A673 (cell line): ENCODE results near the gene HSP90AB1. TPM values are rescaled to one million over a fixed set of nuclear protein-coding genes. Genes with fewer than 3 reads are reported as not detected.

ENCODE experiments used
- BruUV-seq: library from RNA; stranded (reverse); fragments of 400-500 nt; replicated peaks from 2 replicates; lab custom pipeline; 2021; lab: Mats Ljungman, UMichigan
- CTCF ChIA-PET: fragments of 300-600 bp; sonication (Branson Sonifier 250); formaldehyde crosslinking; loops from one replicate; lab custom pipeline; 2022; ENCODE audit warnings: antibody characterized with exemption; lab: Charles Lee
- POLR2A ChIA-PET: fragments of 300-600 bp; sonication (Branson Sonifier 250); formaldehyde crosslinking; loops from one replicate; lab custom pipeline; 2022; ENCODE audit warnings: antibody characterized with exemption; ENCODE audit not compliant: low non-redundant PET; lab: Charles Lee
- DNase-seq: peaks from one replicate; pipeline ENCODE4 v3.0.0-alpha.2; 2015; ENCODE audit warnings: low spot score
- H3K27ac ChIP-seq: fragments of 200-600 bp; sonication (generic); 2 replicates; pipeline ENCODE4 v1.5.1; 2016; ENCODE audit warnings: mixed run types, low read depth, mild to moderate bottlenecking, mixed read lengths, antibody characterized with exemption, low read length; ENCODE audit not compliant: poor library complexity, severe bottlenecking
- H3K27me3 ChIP-seq: fragments of 200-600 bp; sonication (generic); replicated peaks from 2 replicates; pipeline ENCODE4 v1.6.1; 2017; ENCODE audit warnings: mixed run types, low read depth, mild to moderate bottlenecking, mixed read lengths, antibody characterized with exemption, low read length; ENCODE audit not compliant: insufficient read depth, poor library complexity
- H3K36me3 ChIP-seq: fragments of 200-600 bp; sonication (generic); 2 replicates; pipeline ENCODE4 v1.6.1; 2016; ENCODE audit warnings: mixed run types, mild to moderate bottlenecking, mixed read lengths, antibody characterized with exemption, low read length; ENCODE audit not compliant: insufficient read depth, poor library complexity, severe bottlenecking
- H3K4me1 ChIP-seq: fragments of 200-600 bp; sonication (generic); 2 replicates; pipeline ENCODE4 v1.6.1; 2017; ENCODE audit warnings: mixed run types, mild to moderate bottlenecking, mixed read lengths, antibody characterized with exemption, low read length; ENCODE audit not compliant: insufficient read depth, poor library complexity, severe bottlenecking
- H3K4me3 ChIP-seq: fragments of 200-600 bp; sonication (generic); 2 replicates; pipeline ENCODE4 v1.5.1; 2016; ENCODE audit warnings: low read depth, mixed run types, mild to moderate bottlenecking, mixed read lengths, low read length; ENCODE audit not compliant: poor library complexity, severe bottlenecking
- H3K9me3 ChIP-seq: fragments of 200-600 bp; sonication (generic); 2 replicates; pipeline ENCODE4 v1.6.1; 2016; ENCODE audit warnings: mixed run types, low read depth, mild to moderate bottlenecking, mixed read lengths, antibody characterized with exemption, low read length; ENCODE audit not compliant: poor library complexity, severe bottlenecking
- CTCF ChIP-seq: fragments of 300-800, 200-600 bp; sonication (generic); conservative IDR thresholded peaks from 2 replicates; pipeline ENCODE4 v1.5.1; 2017; ENCODE audit warnings: low read depth, mild to moderate bottlenecking, antibody characterized with exemption, low read length, moderate library complexity, mixed read lengths
- EZH2 ChIP-seq: fragments of 200-600 bp; sonication (generic); IDR thresholded peaks from 2 replicates; pipeline ENCODE4 v1.6.1; 2017; ENCODE audit warnings: borderline replicate concordance, low read depth, mild to moderate bottlenecking, mixed read lengths, antibody characterized with exemption, low read length; ENCODE audit not compliant: poor library complexity, severe bottlenecking
- intact Hi-C: fragments of 100-400 bp; cut with micrococcal nuclease; formaldehyde crosslinking; loops from one replicate; pipeline ENCODE4 v1.10.0; 2022; ENCODE audit not compliant: unreplicated experiment
- total RNA-seq: library from RNA; stranded (reverse); gene quantifications from 2 replicates; pipeline ENCODE4 v1.2.3, GENCODE V29; 2021

The HSP90AB1 gene
- total RNA-seq, 1 experiment from 2014 or later = 1,581 TPM

- ChIA-PET CTCF (no interaction called here), POLR2A (no interaction called here)
- peaks cover 15% of the 10 kb centered on the region for H3K36me3 ChIP-seq
- H3K27ac ChIP-seq = no peak overlapping the region
- no peak for TF ChIP-seq EZH2
- no peak for DNase-seq
- H3K4me3 ChIP-seq = no peak overlapping the region
- no TSS peak for BruUV-seq
- intact Hi-C loops = no loop called here
- peaks cover 18% of the 10 kb centered on the region for H3K4me1 ChIP-seq
- H3K9me3 ChIP-seq = no peaks in the 10 kb centered on the region
- no peaks in the 10 kb centered on the region for H3K27me3 ChIP-seq
Observed at GRCh38 chr6:44258921-44259320, 12.0 kb downstream of the HSP90AB1 start.

- BruUV-seq = no TSS peak
- Histone ChIP-seq H3K4me1 (peaks cover 27% of the 10 kb centered on the region), H3K36me3 (peaks cover 4% of the 10 kb centered on the region), H3K27ac (no peak overlapping the region), H3K27me3 (no peaks in the 10 kb centered on the region), H3K9me3 (no peaks in the 10 kb centered on the region), H3K4me3 (no peak overlapping the region)
- intact Hi-C loops = no loop called here
- ChIA-PET POLR2A (no interaction called here), CTCF (no interaction called here)
- no peak for TF ChIP-seq CTCF
- no peak for TF ChIP-seq EZH2
- no peak for DNase-seq
Observed at GRCh38 chr6:44260011-44260410, 13.1 kb downstream of the HSP90AB1 start.

- Histone ChIP-seq H3K27ac (no peak overlapping the region), H3K4me3 (no peak overlapping the region), H3K4me1 (peaks cover 27% of the 10 kb centered on the region), H3K36me3 (peaks cover 2% of the 10 kb centered on the region), H3K9me3 (no peaks in the 10 kb centered on the region), H3K27me3 (no peaks in the 10 kb centered on the region)
- intact Hi-C loops = no loop called here
- no peak for TF ChIP-seq CTCF
- TF ChIP-seq EZH2 = no peak
- POLR2A ChIA-PET = no interaction called here
- DNase-seq = no peak
- CTCF ChIA-PET = interaction anchor here (0.5 kb wide), 1 partner anchor 24 kb away, joined by 5 read pairs; no protein-coding TSS in a partner anchor
- BruUV-seq = no TSS peak
Observed at GRCh38 chr6:44260451-44261297, 13.8 kb downstream of the HSP90AB1 start.
